Measurements from ENCODE around the gene LAMC1.
A peak's percentile ranks its signal among the peaks of the same experiment; 100 is the strongest.

Gene LAMC1

DNA sequence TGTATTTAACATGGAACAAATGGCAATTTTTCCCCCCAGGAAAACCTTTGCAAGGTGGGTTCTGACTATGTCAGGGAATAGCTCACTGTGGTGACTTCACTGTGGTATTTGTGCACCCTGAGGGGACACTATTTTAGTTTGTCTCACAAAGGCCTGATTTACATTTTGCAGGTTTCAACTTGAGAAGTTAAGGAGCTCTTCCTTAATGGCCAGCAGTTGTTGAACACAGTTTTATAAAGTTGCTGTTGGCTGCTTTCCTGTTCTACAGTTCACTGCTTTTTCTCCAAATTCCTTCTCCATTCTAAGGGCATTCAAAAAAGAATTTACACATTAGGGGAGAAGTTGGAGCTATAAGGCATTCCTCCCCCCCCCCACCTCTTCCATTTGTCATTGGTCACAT is 4.6 kb downstream of the LAMC1 start:
- H2BK12ac ChIP-seq (ENCODE audit: low read length) = no peak overlapping the region
- H3K9me3 ChIP-seq (ENCODE audit: insufficient read depth, low read depth, low read length) = no peaks in the 10 kb centered on the region
- H3K27me3 ChIP-seq (ENCODE audit: insufficient read depth, low read length) = no peaks in the 10 kb centered on the region
- no peak overlapping the region for H3K4me3 ChIP-seq (ENCODE audit: low read depth, low read length)
- peaks cover 8 to 13% of the 10 kb centered on the region in 2 experiments for H3K4me1 ChIP-seq (ENCODE audit: control insufficient read depth in 1 of 2, insufficient read depth in 2 of 2, low read length in 2 of 2)
- H4K91ac ChIP-seq (ENCODE audit: low read depth, low read length) = no peak overlapping the region
- H3K23ac ChIP-seq (ENCODE audit: low read length) = no peak overlapping the region
- peaks cover 13% of the 10 kb centered on the region for H3K79me2 ChIP-seq (ENCODE audit: control insufficient read depth, insufficient read depth, low read length, poor library complexity)
- H3K79me1 ChIP-seq (ENCODE audit: low read length) = peaks cover 14% of the 10 kb centered on the region
- H4K8ac ChIP-seq (ENCODE audit: low read depth, low read length) = no peak overlapping the region
- H3K4me2 ChIP-seq (ENCODE audit: low read length) = no peak overlapping the region
- H3K36me3 ChIP-seq (ENCODE audit: control insufficient read depth in 1 of 2, insufficient read depth in 2 of 2, low read length in 2 of 2) = no peaks in the 10 kb centered on the region
- DNase-seq = no peak
- no peak overlapping the region for H4K12ac ChIP-seq (ENCODE audit: low read depth, low read length)
- no peak overlapping the region for H3K4ac ChIP-seq (ENCODE audit: low read depth, low read length)
- H3K14ac ChIP-seq (ENCODE audit: low read length) = no peak overlapping the region
- no peak overlapping the region for H2BK120ac ChIP-seq (ENCODE audit: insufficient read depth, low read length, poor library complexity)
- H2AFZ ChIP-seq (ENCODE audit: insufficient read depth, low read length, poor library complexity) = no peak overlapping the region
- H3K18ac ChIP-seq (ENCODE audit: low read length) = no peak overlapping the region
- H2BK5ac ChIP-seq (ENCODE audit: low read depth, low read length, poor library complexity) = no peak overlapping the region
- H2AK5ac ChIP-seq (ENCODE audit: low read length) = no peak overlapping the region
- H3K9ac ChIP-seq (ENCODE audit: low read length) = no peak overlapping the region
- H3K27ac ChIP-seq (ENCODE audit: low read depth, low read length) = peak overlapping the region; percentile 51

DNA sequence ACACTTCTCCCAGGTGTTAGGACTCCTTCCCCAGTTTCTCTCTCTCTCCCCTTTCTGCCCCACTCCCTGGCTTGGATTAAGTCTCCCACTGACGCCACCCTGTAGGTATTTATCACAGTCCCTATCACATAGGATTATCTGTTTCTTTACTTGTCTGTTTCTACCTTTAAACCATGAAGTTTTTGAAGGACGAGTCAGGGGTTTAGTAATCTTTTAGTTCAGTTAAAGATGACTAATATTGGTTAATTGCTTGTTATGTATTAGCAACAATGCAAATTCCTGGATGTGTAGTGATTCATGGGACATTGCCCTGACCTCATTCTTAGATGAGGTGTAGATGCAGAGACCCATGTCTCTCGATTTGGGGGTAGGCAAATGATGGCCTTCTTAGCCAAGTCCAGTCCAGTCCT is 6.4 kb downstream of the LAMC1 start:
- Histone ChIP-seq H3K14ac (ENCODE audit: low read length) (no peak overlapping the region), H3K9ac (ENCODE audit: low read length) (no peak overlapping the region), H3K23ac (ENCODE audit: low read length) (no peak overlapping the region), H3K27ac (ENCODE audit: low read depth, low read length) (peak overlapping the region; percentile 46), H3K9me3 (ENCODE audit: insufficient read depth, low read depth, low read length) (no peaks in the 10 kb centered on the region), H2AK5ac (ENCODE audit: low read length) (peak overlapping the region; percentile 5), H3K4ac (ENCODE audit: low read depth, low read length) (peak overlapping the region; percentile 53), H3K36me3 (ENCODE audit: control insufficient read depth in 1 of 2, insufficient read depth in 2 of 2, low read length in 2 of 2) (peaks cover 0 to 2% of the 10 kb centered on the region in 2 experiments), H3K27me3 (ENCODE audit: insufficient read depth, low read length) (no peaks in the 10 kb centered on the region), H3K18ac (ENCODE audit: low read length) (no peak overlapping the region), H4K91ac (ENCODE audit: low read depth, low read length) (peak overlapping the region; percentile 46), H4K12ac (ENCODE audit: low read depth, low read length) (no peak overlapping the region), H2BK5ac (ENCODE audit: low read depth, low read length, poor library complexity) (no peak overlapping the region), H3K79me1 (ENCODE audit: low read length) (peaks cover 4% of the 10 kb centered on the region), H2BK120ac (ENCODE audit: insufficient read depth, low read length, poor library complexity) (no peak overlapping the region), H2AFZ (ENCODE audit: insufficient read depth, low read length, poor library complexity) (no peak overlapping the region), H3K4me3 (ENCODE audit: low read depth, low read length) (no peak overlapping the region), H3K4me1 (ENCODE audit: control insufficient read depth in 1 of 2, insufficient read depth in 2 of 2, low read length in 2 of 2) (peaks cover 8 to 16% of the 10 kb centered on the region in 2 experiments), H4K8ac (ENCODE audit: low read depth, low read length) (no peak overlapping the region), H3K4me2 (ENCODE audit: low read length) (no peak overlapping the region), H3K79me2 (ENCODE audit: control insufficient read depth, insufficient read depth, low read length, poor library complexity) (peaks cover 4% of the 10 kb centered on the region), H2BK12ac (ENCODE audit: low read length) (peak overlapping the region; percentile 45)
- peak; percentile 57 to 86 for DNase-seq
- WGBS (ENCODE audit: extremely low coverage, insufficient coverage, insufficient read length) = no CpG with 5 or more reads among the region's 3 CpGs

DNA sequence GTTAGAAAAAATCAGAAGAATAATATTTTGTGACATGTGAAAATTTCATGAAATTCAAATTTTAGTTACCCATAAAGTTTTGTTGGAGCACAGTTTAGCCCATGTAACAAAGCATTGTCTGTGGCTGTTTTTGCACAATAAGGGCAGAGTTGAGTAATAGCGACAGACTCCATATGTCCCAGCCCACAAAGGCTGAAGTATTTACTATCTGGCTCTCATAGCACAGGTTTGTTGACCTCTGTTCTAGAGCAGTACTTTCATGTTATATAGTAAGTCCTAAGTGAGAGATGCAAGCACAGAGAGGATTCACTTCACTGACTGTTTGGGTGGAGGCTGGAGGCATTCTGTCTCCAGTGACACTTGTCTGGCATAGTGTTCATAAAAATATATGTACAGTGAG is 6.8 kb downstream of the LAMC1 start:
- H3K79me1 ChIP-seq (ENCODE audit: low read length) = peaks cover 5% of the 10 kb centered on the region
- H4K8ac ChIP-seq (ENCODE audit: low read depth, low read length) = no peak overlapping the region
- H3K9me3 ChIP-seq (ENCODE audit: insufficient read depth, low read depth, low read length) = no peaks in the 10 kb centered on the region
- no peak overlapping the region for H3K18ac ChIP-seq (ENCODE audit: low read length)
- peaks cover 8 to 19% of the 10 kb centered on the region in 2 experiments for H3K4me1 ChIP-seq (ENCODE audit: control insufficient read depth in 1 of 2, insufficient read depth in 2 of 2, low read length in 2 of 2)
- peaks cover 0 to 2% of the 10 kb centered on the region in 2 experiments for H3K36me3 ChIP-seq (ENCODE audit: control insufficient read depth in 1 of 2, insufficient read depth in 2 of 2, low read length in 2 of 2)
- no CpG with 5 or more reads among the region's 1 CpG for WGBS (ENCODE audit: extremely low coverage, insufficient coverage, insufficient read length)
- H2AFZ ChIP-seq (ENCODE audit: insufficient read depth, low read length, poor library complexity) = no peak overlapping the region
- H2BK120ac ChIP-seq (ENCODE audit: insufficient read depth, low read length, poor library complexity) = no peak overlapping the region
- H2BK12ac ChIP-seq (ENCODE audit: low read length) = no peak overlapping the region
- H4K12ac ChIP-seq (ENCODE audit: low read depth, low read length) = no peak overlapping the region
- H3K79me2 ChIP-seq (ENCODE audit: control insufficient read depth, insufficient read depth, low read length, poor library complexity) = peaks cover 3% of the 10 kb centered on the region
- no peak overlapping the region for H2BK5ac ChIP-seq (ENCODE audit: low read depth, low read length, poor library complexity)
- H3K27me3 ChIP-seq (ENCODE audit: insufficient read depth, low read length) = no peaks in the 10 kb centered on the region
- H2AK5ac ChIP-seq (ENCODE audit: low read length) = no peak overlapping the region
- H3K4ac ChIP-seq (ENCODE audit: low read depth, low read length) = no peak overlapping the region
- H3K27ac ChIP-seq (ENCODE audit: low read depth, low read length) = peak overlapping the region; percentile 43
- DNase-seq = peak; percentile 66 to 84
- no peak overlapping the region for H3K9ac ChIP-seq (ENCODE audit: low read length)
- H4K91ac ChIP-seq (ENCODE audit: low read depth, low read length) = no peak overlapping the region
- H3K4me2 ChIP-seq (ENCODE audit: low read length) = no peak overlapping the region
- H3K4me3 ChIP-seq (ENCODE audit: low read depth, low read length) = no peak overlapping the region
- H3K23ac ChIP-seq (ENCODE audit: low read length) = no peak overlapping the region
- no peak overlapping the region for H3K14ac ChIP-seq (ENCODE audit: low read length)

DNA sequence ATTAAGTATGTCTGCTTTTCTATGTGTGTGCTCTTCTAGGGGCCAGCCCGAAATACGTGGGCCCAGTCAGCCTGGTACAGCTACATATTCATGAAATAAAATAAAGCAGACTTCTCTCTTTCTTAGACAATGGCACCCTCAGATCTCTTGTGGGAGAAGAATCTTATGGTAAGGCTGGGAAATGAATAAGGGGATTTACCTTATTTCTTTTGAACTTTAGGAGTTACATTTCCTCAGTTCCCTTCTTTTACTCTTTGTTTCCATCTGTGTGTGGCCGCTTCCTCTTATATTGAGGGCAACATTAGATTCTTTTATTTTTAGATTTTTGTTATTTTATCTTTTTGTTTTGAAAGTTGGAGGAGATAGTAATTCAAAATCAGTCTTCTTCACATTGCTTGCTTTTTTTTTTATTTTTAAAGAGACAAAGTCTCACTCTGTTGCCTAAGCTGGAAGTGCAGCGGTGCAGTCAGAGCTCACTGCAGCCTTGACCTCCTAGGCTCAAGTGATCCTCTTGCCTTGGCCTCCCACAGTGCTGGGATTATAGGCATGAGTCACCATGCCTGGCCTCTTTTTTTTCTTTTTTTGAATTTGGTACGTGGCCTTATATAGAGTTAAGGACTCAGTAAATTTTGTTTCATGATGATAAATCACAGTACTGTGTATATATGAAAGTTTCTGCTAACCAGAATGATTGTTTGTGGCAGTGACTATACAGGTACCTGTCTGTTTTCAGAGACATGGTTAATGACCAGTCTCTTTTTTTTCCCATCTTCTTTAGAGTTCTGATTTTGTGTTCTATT is 9.1 kb downstream of the LAMC1 start:
- Histone ChIP-seq H3K4me3 (ENCODE audit: low read depth, low read length) (no peak overlapping the region), H3K23ac (ENCODE audit: low read length) (no peak overlapping the region), H3K27ac (ENCODE audit: low read depth, low read length) (peak overlapping the region; percentile 9), H3K27me3 (ENCODE audit: insufficient read depth, low read length) (no peaks in the 10 kb centered on the region), H3K79me1 (ENCODE audit: low read length) (peaks cover 9% of the 10 kb centered on the region), H3K79me2 (ENCODE audit: control insufficient read depth, insufficient read depth, low read length, poor library complexity) (peaks cover 4% of the 10 kb centered on the region), H3K18ac (ENCODE audit: low read length) (no peak overlapping the region), H3K4me2 (ENCODE audit: low read length) (no peak overlapping the region), H4K8ac (ENCODE audit: low read depth, low read length) (no peak overlapping the region), H3K4ac (ENCODE audit: low read depth, low read length) (no peak overlapping the region), H2BK12ac (ENCODE audit: low read length) (no peak overlapping the region), H2BK5ac (ENCODE audit: low read depth, low read length, poor library complexity) (no peak overlapping the region), H4K91ac (ENCODE audit: low read depth, low read length) (no peak overlapping the region), H2BK120ac (ENCODE audit: insufficient read depth, low read length, poor library complexity) (peak overlapping the region; percentile 51), H2AFZ (ENCODE audit: insufficient read depth, low read length, poor library complexity) (no peak overlapping the region), H2AK5ac (ENCODE audit: low read length) (no peak overlapping the region), H3K36me3 (ENCODE audit: control insufficient read depth in 1 of 2, insufficient read depth in 2 of 2, low read length in 2 of 2) (peaks cover 0 to 2% of the 10 kb centered on the region in 2 experiments), H4K12ac (ENCODE audit: low read depth, low read length) (no peak overlapping the region), H3K14ac (ENCODE audit: low read length) (no peak overlapping the region), H3K9ac (ENCODE audit: low read length) (no peak overlapping the region), H3K4me1 (ENCODE audit: control insufficient read depth in 1 of 2, insufficient read depth in 2 of 2, low read length in 2 of 2) (peaks cover 14 to 22% of the 10 kb centered on the region in 2 experiments), H3K9me3 (ENCODE audit: insufficient read depth, low read depth, low read length) (no peaks in the 10 kb centered on the region)
- peak in 1 of 2 donors; percentile 35 for DNase-seq
- WGBS (ENCODE audit: extremely low coverage, insufficient coverage, insufficient read length) = no CpG with 5 or more reads among the region's 5 CpGs
